Common myeloid progenitor, CD34-positive (primary cell): ENCODE results near the gene CAMKK2.

ENCODE experiments used
- CTCF ChIA-PET: fragments of 350-600 bp; sonication (Branson Sonifier 250); formaldehyde crosslinking; loops from one replicate; lab custom pipeline; 2021; ENCODE audit warnings: antibody characterized with exemption; lab: Charles Lee
- POLR2A ChIA-PET: fragments of 350-600 bp; sonication (Branson Sonifier 250); formaldehyde crosslinking; loops from one replicate; lab custom pipeline; 2021; ENCODE audit warnings: antibody characterized with exemption; lab: Charles Lee
- DNase-seq, 3 donors: peaks; one replicate each; pipeline versions ENCODE4 v3.0.0 to v3.0.0-alpha.2; 2013
- H3K27ac ChIP-seq, 2 experiments: 1 replicate in 1 of 2; 2 replicates in 1 of 2; pipeline ENCODE4 v1.7.0; 2013; ENCODE audit warnings: inconsistent platforms in 2 of 2, low read length in 2 of 2, mild to moderate bottlenecking in 2 of 2, low read depth in 1 of 2, moderate library complexity in 1 of 2; ENCODE audit not compliant: severe bottlenecking in 2 of 2, insufficient read depth in 1 of 2, poor library complexity in 1 of 2
- H3K27me3 ChIP-seq, 5 experiments: replicated peaks in 2 of 5; 1 replicate in 3 of 5; 2 replicates in 2 of 5; pipeline versions ENCODE4 v1.6.1 to v1.7.0; 2013; ENCODE audit warnings: low read length in 4 of 5, mild to moderate bottlenecking in 2 of 5, moderate library complexity in 2 of 5, inconsistent platforms in 1 of 5; ENCODE audit not compliant: insufficient read depth in 5 of 5, control insufficient read depth in 4 of 5
- H3K36me3 ChIP-seq, 4 experiments: 1 replicate in 2 of 4; 2 replicates in 2 of 4; pipeline versions ENCODE4 v1.6.1 to v1.7.0; 2013; ENCODE audit warnings: low read length in 3 of 4, control low read depth in 1 of 4, mild to moderate bottlenecking in 1 of 4; ENCODE audit not compliant: control insufficient read depth in 4 of 4, insufficient read depth in 4 of 4
- H3K4me1 ChIP-seq, 4 experiments: 1 replicate in 3 of 4; 2 replicates in 1 of 4; pipeline versions ENCODE4 v1.6.1 to v1.7.1; 2013; ENCODE audit warnings: low read length in 3 of 4, mild to moderate bottlenecking in 3 of 4, control low read depth in 1 of 4, inconsistent platforms in 1 of 4, moderate library complexity in 1 of 4; ENCODE audit not compliant: control insufficient read depth in 4 of 4, insufficient read depth in 4 of 4; ENCODE audit errors: control extremely low read depth in 1 of 4
- H3K4me3 ChIP-seq, 7 experiments: 1 replicate in 4 of 7; 2 replicates in 3 of 7; pipeline versions ENCODE4 v1.5.1 to v1.7.0; 2013; ENCODE audit warnings: mild to moderate bottlenecking in 7 of 7, low read length in 6 of 7, moderate library complexity in 6 of 7, inconsistent platforms in 2 of 7, low read depth in 2 of 7, control low read depth in 1 of 7; ENCODE audit not compliant: insufficient read depth in 4 of 7, control insufficient read depth in 1 of 7; ENCODE audit errors: extremely low read depth in 1 of 7
- H3K9me3 ChIP-seq, 5 experiments: 1 replicate in 4 of 5; 2 replicates in 1 of 5; pipeline versions ENCODE4 v1.6.1 to v1.7.1; 2013; ENCODE audit warnings: low read length in 4 of 5, mild to moderate bottlenecking in 2 of 5, inconsistent platforms in 1 of 5, low read depth in 1 of 5, moderate library complexity in 1 of 5; ENCODE audit not compliant: control insufficient read depth in 4 of 5, insufficient read depth in 2 of 5; ENCODE audit errors: control extremely low read depth in 1 of 5
- WGBS: methylation state at CpG from one replicate; pipeline ENCODE4 v1.1.5; 2013; ENCODE audit not compliant: insufficient coverage; 5-methylcytosine and 5-hydroxymethylcytosine counted together

CAMKK2 gene

GRCh38 chr12:121331248-121331647, 34.7 kb upstream of the CAMKK2 start:
- CTCF ChIA-PET: interaction anchor here (0.6 to 11.5 kb wide), 2 partner anchors 8 to 112 kb away, joined by 3 to 123 read pairs; no protein-coding TSS in a partner anchor
- Histone ChIP-seq H3K27ac (no peak overlapping the region), H3K36me3 (peaks cover 25 to 84% (median 50%) of the 10 kb centered on the region in 4 experiments), H3K4me1 (peaks cover 7 to 26% (median 22%) of the 10 kb centered on the region in 4 experiments), H3K9me3 (no peaks in the 10 kb centered on the region), H3K27me3 (no peaks in the 10 kb centered on the region), H3K4me3 (no peak overlapping the region)
- DNase-seq: no peak
- POLR2A ChIA-PET: no interaction called here
- 100% methylated on average over 5 of the region's 6 CpGs for WGBS

GRCh38 chr12:121330692-121331091, 34.2 kb upstream of the CAMKK2 start:
- peaks cover 25 to 87% (median 50%) of the 10 kb centered on the region in 4 experiments for H3K36me3 ChIP-seq
- DNase-seq: no peak
- no peak overlapping the region for H3K4me3 ChIP-seq
- no peak overlapping the region for H3K27ac ChIP-seq
- CTCF ChIA-PET: interaction anchor here (11.5 kb wide), 1 partner anchor 113 kb away, joined by 123 read pairs; no protein-coding TSS in a partner anchor
- POLR2A ChIA-PET: no interaction called here
- H3K27me3 ChIP-seq: no peaks in the 10 kb centered on the region
- peaks cover 10 to 32% (median 27%) of the 10 kb centered on the region in 4 experiments for H3K4me1 ChIP-seq
- H3K9me3 ChIP-seq: no peaks in the 10 kb centered on the region

GRCh38 chr12:121330195-121330594, 33.7 kb upstream of the CAMKK2 start:
- ChIA-PET CTCF (interaction anchor here (1.1 to 11.5 kb wide), 2 partner anchors 112 to 113 kb away, joined by 4 to 123 read pairs; no protein-coding TSS in a partner anchor), POLR2A (no interaction called here)
- peaks cover 10 to 34% (median 29%) of the 10 kb centered on the region in 4 experiments for H3K4me1 ChIP-seq
- no peak for DNase-seq
- H3K27me3 ChIP-seq: no peaks in the 10 kb centered on the region
- H3K36me3 ChIP-seq: peaks cover 25 to 85% (median 48%) of the 10 kb centered on the region in 4 experiments
- H3K27ac ChIP-seq: no peak overlapping the region
- no peak overlapping the region for H3K4me3 ChIP-seq
- no peaks in the 10 kb centered on the region for H3K9me3 ChIP-seq
- WGBS: 100% methylated on average over 3 of the region's 4 CpGs

- POLR2A ChIA-PET: no interaction called here
- Histone ChIP-seq H3K9me3 (no peaks in the 10 kb centered on the region), H3K27me3 (no peaks in the 10 kb centered on the region), H3K4me1 (peaks cover 10 to 34% (median 29%) of the 10 kb centered on the region in 4 experiments), H3K27ac (no peak overlapping the region), H3K4me3 (no peak overlapping the region), H3K36me3 (peaks cover 25 to 88% (median 50%) of the 10 kb centered on the region in 4 experiments)
- CTCF ChIA-PET: interaction anchor here (0.6 to 2.8 kb wide), 8 partner anchors 9 to 236 kb away, joined by 3 to 9 read pairs (median 4); no protein-coding TSS in a partner anchor
- WGBS: 90% methylated on average over 2 of the region's 4 CpGs
- DNase-seq: no peak
These were observed 32.1 kb upstream of the CAMKK2 start for GRCh38 chr12:121328620-121329019.

GRCh38 chr12:121326996-121327674, 30.6 kb upstream of the CAMKK2 start:
- CTCF ChIA-PET: interaction anchor here (1.2 to 4.2 kb wide), 5 partner anchors 8 to 116 kb away, joined by 5 to 19 read pairs (median 9); no protein-coding TSS in a partner anchor
- H3K4me1 ChIP-seq: peaks cover 10 to 34% (median 29%) of the 10 kb centered on the region in 4 experiments
- DNase-seq: peak in 1 of 3 donors; percentile 40
- POLR2A ChIA-PET: interaction anchor here (1.2 to 1.3 kb wide), 2 partner anchors 73 to 124 kb away, joined by 3 read pairs; partner anchors contain the start of gene RNF34
- no peaks in the 10 kb centered on the region for H3K27me3 ChIP-seq
- no peaks in the 10 kb centered on the region for H3K9me3 ChIP-seq
- H3K27ac ChIP-seq: peak overlapping the region; percentile 35 to 78
- 29% methylated on average over 16 of the region's 21 CpGs for WGBS
- H3K4me3 ChIP-seq: peak overlapping the region in 2 of 7 experiments; percentile 38 to 43
- H3K36me3 ChIP-seq: peaks cover 23 to 80% (median 48%) of the 10 kb centered on the region in 4 experiments

GRCh38 chr12:121325922-121326396, 29.4 kb upstream of the CAMKK2 start:
- Histone ChIP-seq H3K27me3 (no peaks in the 10 kb centered on the region), H3K9me3 (no peaks in the 10 kb centered on the region), H3K4me1 (peaks cover 10 to 34% (median 29%) of the 10 kb centered on the region in 4 experiments), H3K27ac (peak overlapping the region; percentile 35 to 78), H3K4me3 (peak overlapping the region in 1 of 7 experiments; percentile 23), H3K36me3 (peaks cover 16 to 68% (median 39%) of the 10 kb centered on the region in 4 experiments)
- WGBS: 6% methylated on average over 4 of the region's 5 CpGs
- ChIA-PET CTCF (interaction anchor here (1.0 to 4.2 kb wide), 4 partner anchors 9 to 117 kb away, joined by 3 to 19 read pairs (median 6); partner anchors contain the start of gene ANAPC5), POLR2A (interaction anchor here (0.5 to 1.2 kb wide), 2 partner anchors 9 to 75 kb away, joined by 3 read pairs; partner anchors contain the start of gene RNF34)
- peak; percentile 66 to 91 (median 85) for DNase-seq
